Measurements from ENCODE around the gene INPP5B. TPM values are rescaled to one million over a fixed set of nuclear protein-coding genes. Genes with fewer than 3 reads are reported as not detected.

INPP5B gene
- total RNA-seq, 1 donor from 2014 or later = 21.1 TPM

- Mint-ChIP-seq H3K9me3 (ENCODE audit: low read depth) (no peaks in the 10 kb centered on the region), H3K4me3 (ENCODE audit: low read depth) (no peak overlapping the region), H3K27ac (no peak overlapping the region), H3K27me3 (no peaks in the 10 kb centered on the region), H3K36me3 (ENCODE audit: insufficient read depth) (peaks cover 16% of the 10 kb centered on the region), H3K4me1 (ENCODE audit: low read depth) (no peaks in the 10 kb centered on the region)
- TF ChIP-seq, protein P1, sequence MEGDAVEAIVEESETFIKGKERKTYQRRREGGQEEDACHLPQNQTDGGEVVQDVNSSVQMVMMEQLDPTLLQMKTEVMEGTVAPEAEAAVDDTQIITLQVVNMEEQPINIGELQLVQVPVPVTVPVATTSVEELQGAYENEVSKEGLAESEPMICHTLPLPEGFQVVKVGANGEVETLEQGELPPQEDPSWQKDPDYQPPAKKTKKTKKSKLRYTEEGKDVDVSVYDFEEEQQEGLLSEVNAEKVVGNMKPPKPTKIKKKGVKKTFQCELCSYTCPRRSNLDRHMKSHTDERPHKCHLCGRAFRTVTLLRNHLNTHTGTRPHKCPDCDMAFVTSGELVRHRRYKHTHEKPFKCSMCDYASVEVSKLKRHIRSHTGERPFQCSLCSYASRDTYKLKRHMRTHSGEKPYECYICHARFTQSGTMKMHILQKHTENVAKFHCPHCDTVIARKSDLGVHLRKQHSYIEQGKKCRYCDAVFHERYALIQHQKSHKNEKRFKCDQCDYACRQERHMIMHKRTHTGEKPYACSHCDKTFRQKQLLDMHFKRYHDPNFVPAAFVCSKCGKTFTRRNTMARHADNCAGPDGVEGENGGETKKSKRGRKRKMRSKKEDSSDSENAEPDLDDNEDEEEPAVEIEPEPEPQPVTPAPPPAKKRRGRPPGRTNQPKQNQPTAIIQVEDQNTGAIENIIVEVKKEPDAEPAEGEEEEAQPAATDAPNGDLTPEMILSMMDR (IDR thresholded peaks at IDR 0.05; ENCODE audit: unreplicated experiment) = no peak
- no peak for DNase-seq (ENCODE audit: low spot score, unreplicated experiment)
Observed at GRCh38 chr1:37825506-37825905, 121.3 kb downstream of the INPP5B start.

DNA sequence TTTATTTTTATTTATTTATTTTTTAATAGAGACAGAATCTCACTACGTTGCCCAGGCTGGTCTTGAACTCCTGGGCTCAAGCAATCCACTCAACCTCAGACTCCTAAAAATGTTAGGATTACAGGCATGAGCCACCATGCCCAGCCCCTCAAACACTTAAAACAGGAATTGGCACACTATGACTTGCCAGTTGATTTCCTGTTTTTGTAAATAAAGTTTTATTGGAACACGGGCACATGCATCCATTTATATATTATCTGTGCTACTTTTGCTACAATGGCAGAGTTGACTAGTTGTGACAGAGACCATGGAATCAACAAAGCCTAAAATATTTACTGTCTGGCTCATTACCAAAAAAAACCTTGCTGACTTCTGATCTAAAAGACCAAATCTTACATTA is 122.9 kb downstream of the INPP5B start:
- TF ChIP-seq, protein P1 (IDR thresholded peaks at IDR 0.05; ENCODE audit: unreplicated experiment) = no peak
- H3K4me1 Mint-ChIP-seq (ENCODE audit: low read depth) = no peaks in the 10 kb centered on the region
- H3K27me3 Mint-ChIP-seq = no peaks in the 10 kb centered on the region
- no peaks in the 10 kb centered on the region for H3K9me3 Mint-ChIP-seq (ENCODE audit: low read depth)
- H3K4me3 Mint-ChIP-seq (ENCODE audit: low read depth) = no peak overlapping the region
- DNase-seq (ENCODE audit: low spot score, unreplicated experiment) = no peak
- peaks cover 19% of the 10 kb centered on the region for H3K36me3 Mint-ChIP-seq (ENCODE audit: insufficient read depth)
- H3K27ac Mint-ChIP-seq = no peak overlapping the region

DNA sequence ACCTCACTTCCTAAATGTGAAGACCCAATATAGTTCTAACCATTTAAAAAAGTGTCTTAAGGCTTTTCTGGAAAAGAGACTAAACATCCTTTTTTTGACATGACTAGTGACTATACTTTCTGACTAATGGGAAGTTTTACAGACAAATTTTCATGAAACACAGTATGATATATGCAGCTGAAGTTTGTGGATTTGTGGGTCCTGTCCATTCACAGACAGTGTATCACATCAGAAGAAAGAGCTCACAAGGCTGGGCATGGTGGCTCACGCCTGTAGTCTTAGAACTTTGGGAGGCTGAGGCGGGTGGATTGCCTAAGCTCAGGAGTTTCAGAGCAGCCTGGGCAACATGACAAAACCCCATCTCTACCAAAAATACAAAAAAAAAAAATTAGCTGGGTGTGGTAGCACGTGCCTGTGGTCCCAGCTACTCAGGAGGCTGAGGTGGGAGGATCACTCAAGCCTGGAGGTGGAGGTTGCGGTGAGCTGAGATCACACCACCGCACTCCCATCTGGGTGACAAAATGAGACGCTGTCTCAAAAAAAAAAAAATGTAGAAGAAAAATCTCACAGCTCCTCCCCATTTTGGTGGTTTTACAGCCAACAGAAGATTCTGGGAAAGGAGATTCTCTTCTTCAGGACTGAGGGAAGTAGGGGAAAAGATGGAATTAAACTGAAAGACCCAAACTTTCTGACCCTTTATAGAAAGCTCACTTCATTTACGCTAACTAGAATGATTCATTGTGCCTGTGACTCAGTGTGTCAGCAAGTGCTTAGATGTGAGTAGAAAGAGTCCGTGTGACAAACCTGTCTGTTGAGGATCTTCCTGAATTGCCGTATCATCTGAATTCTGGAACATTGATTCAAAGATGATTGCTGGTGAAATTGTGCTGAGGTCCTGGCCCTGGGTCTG is 123.7 kb downstream of the INPP5B start:
- Mint-ChIP-seq H3K9me3 (ENCODE audit: low read depth) (no peaks in the 10 kb centered on the region), H3K4me1 (ENCODE audit: low read depth) (no peaks in the 10 kb centered on the region), H3K4me3 (ENCODE audit: low read depth) (no peak overlapping the region), H3K36me3 (ENCODE audit: insufficient read depth) (peaks cover 19% of the 10 kb centered on the region), H3K27ac (no peak overlapping the region), H3K27me3 (no peaks in the 10 kb centered on the region)
- DNase-seq (ENCODE audit: low spot score, unreplicated experiment) = no peak
- TF ChIP-seq, protein P1 (IDR thresholded peaks at IDR 0.05; ENCODE audit: unreplicated experiment) = no peak

- Mint-ChIP-seq H3K4me1 (ENCODE audit: low read depth) (no peaks in the 10 kb centered on the region), H3K9me3 (ENCODE audit: low read depth) (no peaks in the 10 kb centered on the region), H3K36me3 (ENCODE audit: insufficient read depth) (peaks cover 15% of the 10 kb centered on the region), H3K4me3 (ENCODE audit: low read depth) (no peak overlapping the region), H3K27me3 (no peaks in the 10 kb centered on the region), H3K27ac (no peak overlapping the region)
- no peak for DNase-seq (ENCODE audit: low spot score, unreplicated experiment)
- TF ChIP-seq, protein P1 (IDR thresholded peaks at IDR 0.05; ENCODE audit: unreplicated experiment) = no peak
Observed at GRCh38 chr1:37821481-37821880, 125.4 kb downstream of the INPP5B start.

DNA sequence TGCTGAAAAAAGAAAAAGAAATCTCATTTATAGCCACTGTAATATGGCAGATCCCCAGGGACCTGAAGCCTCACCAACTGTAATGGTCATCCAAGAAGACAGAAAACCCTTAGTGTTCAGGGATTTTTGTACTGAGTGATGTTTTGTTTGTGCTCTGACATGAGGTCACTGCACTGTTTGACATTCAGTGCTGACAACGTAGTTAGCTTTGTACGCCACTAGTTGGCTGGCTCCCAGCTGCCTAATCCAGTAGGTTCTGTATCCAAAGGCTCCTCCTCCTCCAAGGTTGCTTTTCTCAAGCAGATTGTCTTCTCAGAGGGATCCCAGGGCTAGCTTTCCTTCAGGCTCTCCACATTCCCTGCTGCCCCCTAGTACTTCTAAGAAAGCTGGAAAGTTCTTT is 129.4 kb downstream of the INPP5B start:
- no peaks in the 10 kb centered on the region for H3K9me3 Mint-ChIP-seq (ENCODE audit: low read depth)
- H3K36me3 Mint-ChIP-seq (ENCODE audit: insufficient read depth) = peaks cover 14% of the 10 kb centered on the region

More for the DNA sequence above, 129.4 kb downstream of the INPP5B start:
- H3K4me1 Mint-ChIP-seq (ENCODE audit: low read depth) = no peaks in the 10 kb centered on the region
- H3K27me3 Mint-ChIP-seq = no peaks in the 10 kb centered on the region
- H3K4me3 Mint-ChIP-seq (ENCODE audit: low read depth) = no peak overlapping the region
- H3K27ac Mint-ChIP-seq = no peak overlapping the region
- no peak for DNase-seq (ENCODE audit: low spot score, unreplicated experiment)
- TF ChIP-seq, protein P1 (IDR thresholded peaks at IDR 0.05; ENCODE audit: unreplicated experiment) = no peak
